ENCODE results near the gene DHX8.
A peak's percentile ranks its signal among the peaks of the same experiment; 100 is the strongest.

DNA sequence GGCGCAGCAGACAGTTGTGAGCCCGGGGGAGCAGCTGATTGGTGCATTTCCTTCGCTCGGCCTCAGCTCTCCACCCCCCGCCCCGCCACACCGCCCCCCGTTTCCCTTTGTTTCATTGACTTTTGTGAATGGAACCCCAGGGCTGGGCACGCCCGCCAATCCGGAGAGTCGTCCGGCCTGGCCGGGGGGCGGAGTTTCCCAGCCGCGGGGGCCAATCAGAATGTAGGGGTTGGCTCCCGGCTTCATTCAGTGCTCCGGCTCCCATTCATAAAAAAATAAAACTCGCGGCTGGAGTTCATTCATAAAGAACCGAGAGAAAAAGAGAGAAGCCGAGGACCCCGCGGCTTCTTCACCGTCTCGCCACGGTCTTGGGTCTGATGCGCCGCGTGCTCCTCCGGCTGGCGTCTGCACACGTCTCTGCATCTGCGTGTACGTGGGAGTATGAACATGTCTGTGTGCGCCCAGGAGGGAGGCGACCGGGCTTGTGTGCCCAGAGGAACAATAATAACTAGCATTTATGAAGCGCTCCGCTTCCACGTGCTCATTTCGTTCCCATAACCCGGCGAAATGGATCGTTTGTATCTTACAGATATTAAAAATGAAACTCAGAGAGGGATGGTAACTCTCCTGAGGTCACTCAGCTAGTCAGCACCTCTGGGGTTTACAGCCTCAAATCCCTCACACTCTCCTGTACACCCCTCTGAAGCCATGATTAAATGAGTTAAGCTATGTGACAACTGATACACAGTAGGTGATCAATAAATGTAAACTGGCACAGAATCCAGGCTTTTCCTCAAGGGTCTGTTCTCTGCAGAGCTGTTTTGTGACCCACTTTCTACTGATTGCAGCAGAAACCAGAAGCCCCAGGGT lies 62.8 kb downstream of the DHX8 start, which contains the start of gene ETV4:
- peak; percentile 78 for TF ChIP-seq FOXP2 (optimal IDR thresholded peaks at IDR 0.05; ENCODE audit: borderline replicate concordance, extremely low read depth, extremely low read length, insufficient read depth)
- peak; percentile 50; the same call in 1 of the 2 replicates for TF ChIP-seq TAF1 (IDR thresholded peaks at IDR 0.05; ENCODE audit: borderline replicate concordance, insufficient read depth, low read length)
- TF ChIP-seq POLR2AphosphoS5 (IDR thresholded peaks at IDR 0.05; ENCODE audit: low read depth, low read length): peak; percentile 19; the same call in 1 of the 2 replicates
- TF ChIP-seq, protein P1, sequence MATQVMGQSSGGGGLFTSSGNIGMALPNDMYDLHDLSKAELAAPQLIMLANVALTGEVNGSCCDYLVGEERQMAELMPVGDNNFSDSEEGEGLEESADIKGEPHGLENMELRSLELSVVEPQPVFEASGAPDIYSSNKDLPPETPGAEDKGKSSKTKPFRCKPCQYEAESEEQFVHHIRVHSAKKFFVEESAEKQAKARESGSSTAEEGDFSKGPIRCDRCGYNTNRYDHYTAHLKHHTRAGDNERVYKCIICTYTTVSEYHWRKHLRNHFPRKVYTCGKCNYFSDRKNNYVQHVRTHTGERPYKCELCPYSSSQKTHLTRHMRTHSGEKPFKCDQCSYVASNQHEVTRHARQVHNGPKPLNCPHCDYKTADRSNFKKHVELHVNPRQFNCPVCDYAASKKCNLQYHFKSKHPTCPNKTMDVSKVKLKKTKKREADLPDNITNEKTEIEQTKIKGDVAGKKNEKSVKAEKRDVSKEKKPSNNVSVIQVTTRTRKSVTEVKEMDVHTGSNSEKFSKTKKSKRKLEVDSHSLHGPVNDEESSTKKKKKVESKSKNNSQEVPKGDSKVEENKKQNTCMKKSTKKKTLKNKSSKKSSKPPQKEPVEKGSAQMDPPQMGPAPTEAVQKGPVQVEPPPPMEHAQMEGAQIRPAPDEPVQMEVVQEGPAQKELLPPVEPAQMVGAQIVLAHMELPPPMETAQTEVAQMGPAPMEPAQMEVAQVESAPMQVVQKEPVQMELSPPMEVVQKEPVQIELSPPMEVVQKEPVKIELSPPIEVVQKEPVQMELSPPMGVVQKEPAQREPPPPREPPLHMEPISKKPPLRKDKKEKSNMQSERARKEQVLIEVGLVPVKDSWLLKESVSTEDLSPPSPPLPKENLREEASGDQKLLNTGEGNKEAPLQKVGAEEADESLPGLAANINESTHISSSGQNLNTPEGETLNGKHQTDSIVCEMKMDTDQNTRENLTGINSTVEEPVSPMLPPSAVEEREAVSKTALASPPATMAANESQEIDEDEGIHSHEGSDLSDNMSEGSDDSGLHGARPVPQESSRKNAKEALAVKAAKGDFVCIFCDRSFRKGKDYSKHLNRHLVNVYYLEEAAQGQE (IDR thresholded peaks at IDR 0.05; ENCODE audit: insufficient read depth in 1 of 2, low read depth in 2 of 2, low read length in 2 of 2): peak in 1 of 2 experiments; percentile 65; a peak in 1 of 4 replicates
- peak; percentile 91 for TF ChIP-seq SIN3A (IDR thresholded peaks at IDR 0.05; ENCODE audit: borderline replicate concordance, insufficient read depth, low read length)

Data from PFSK-1 (cell line).